Suprapubic skin (tissue), 3 donors: ENCODE results near the gene ALOX5AP.

Experiments used
- CTCF ChIP-seq, 2 donors: fragments of 200-600 bp in 1 of 2; fragments of 450-650 bp in 1 of 2; sonication (generic) in 1 of 2; IDR thresholded peaks; one replicate each; pipeline ENCODE4 v1.5.1; 2016 to 2019; ENCODE audit warnings: antibody characterized with exemption in 2 of 2, mild to moderate bottlenecking in 1 of 2, moderate library complexity in 1 of 2
- EP300 ChIP-seq: sonication (generic); formaldehyde crosslinking; IDR thresholded peaks from one replicate; pipeline ENCODE4 v1.6.1; 2017; ENCODE audit warnings: antibody characterized with exemption
- POLR2A ChIP-seq, 2 donors: fragments of 450-650 bp; IDR thresholded peaks; one replicate each; pipeline ENCODE4 v1.6.1; 2017; ENCODE audit warnings: antibody characterized with exemption in 2 of 2, mild to moderate bottlenecking in 2 of 2, moderate library complexity in 2 of 2

GRCh38 chr13:30748717-30749116 lies 13.4 kb downstream of the ALOX5AP start:
- TF ChIP-seq CTCF (IDR thresholded peaks at IDR 0.05) (no peak), POLR2A (IDR thresholded peaks at IDR 0.05) (no peak), EP300 (no peak)
